ENCODE measurements around the gene LGALS9. TPM values are rescaled to one million over a fixed set of nuclear protein-coding genes. Genes with fewer than 3 reads are reported as not detected.
A peak's percentile ranks its signal among the peaks of the same experiment; 100 is the strongest.
"Not testable (repeated sequence)": the region's sequence is repeated elsewhere in the genome, so short reads cannot be mapped to it uniquely, and the experiment has no call there.

Gene LGALS9
- total RNA-seq, 2 donors from 2014 or later: 9.7 to 27.4 TPM

DNA sequence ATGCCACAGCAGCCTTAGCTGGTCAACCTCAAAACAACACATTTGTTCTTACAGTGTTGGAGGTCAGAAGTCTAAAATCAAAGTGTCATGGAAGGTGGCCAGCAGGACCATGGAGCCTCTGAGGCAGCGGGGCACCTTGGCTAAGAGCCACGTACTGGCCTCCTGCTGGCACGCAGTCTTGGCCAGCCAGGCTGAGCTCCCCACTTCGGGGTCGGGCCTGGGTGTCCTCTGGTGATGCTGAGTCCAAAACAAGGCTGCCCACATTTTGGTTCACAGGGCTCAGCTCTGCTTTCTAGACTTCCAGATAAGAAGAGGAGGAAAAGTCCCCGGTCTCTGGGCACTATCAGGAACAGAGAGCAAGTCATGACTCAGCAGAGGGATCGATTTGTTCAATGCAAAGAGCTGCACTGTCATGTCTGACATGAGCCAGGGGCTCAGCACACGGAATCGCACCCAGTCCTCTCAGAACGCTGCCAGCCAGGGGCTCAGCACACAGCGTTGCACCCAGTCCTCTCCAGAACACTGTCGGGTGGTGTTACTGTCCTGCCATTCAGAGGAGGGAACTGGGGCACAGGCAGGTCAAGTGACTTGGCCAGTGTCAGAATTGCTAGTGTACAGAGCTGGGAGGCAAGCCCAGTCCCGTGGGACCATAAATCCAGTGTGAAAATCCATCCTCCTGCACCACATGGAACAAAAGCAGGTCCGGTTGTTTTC, 2.5 kb downstream of the LGALS9 start:
- no peaks in the 10 kb centered on the region for H3K27me3 ChIP-seq
- H3K4me3 ChIP-seq: no peak overlapping the region
- H3K36me3 ChIP-seq: no peaks in the 10 kb centered on the region
- no peak for DNase-seq (ENCODE audit: low spot score)
- peaks cover 0 to 42% of the 10 kb centered on the region in 2 donors for H3K4me1 ChIP-seq
- TF ChIP-seq, protein P1, sequence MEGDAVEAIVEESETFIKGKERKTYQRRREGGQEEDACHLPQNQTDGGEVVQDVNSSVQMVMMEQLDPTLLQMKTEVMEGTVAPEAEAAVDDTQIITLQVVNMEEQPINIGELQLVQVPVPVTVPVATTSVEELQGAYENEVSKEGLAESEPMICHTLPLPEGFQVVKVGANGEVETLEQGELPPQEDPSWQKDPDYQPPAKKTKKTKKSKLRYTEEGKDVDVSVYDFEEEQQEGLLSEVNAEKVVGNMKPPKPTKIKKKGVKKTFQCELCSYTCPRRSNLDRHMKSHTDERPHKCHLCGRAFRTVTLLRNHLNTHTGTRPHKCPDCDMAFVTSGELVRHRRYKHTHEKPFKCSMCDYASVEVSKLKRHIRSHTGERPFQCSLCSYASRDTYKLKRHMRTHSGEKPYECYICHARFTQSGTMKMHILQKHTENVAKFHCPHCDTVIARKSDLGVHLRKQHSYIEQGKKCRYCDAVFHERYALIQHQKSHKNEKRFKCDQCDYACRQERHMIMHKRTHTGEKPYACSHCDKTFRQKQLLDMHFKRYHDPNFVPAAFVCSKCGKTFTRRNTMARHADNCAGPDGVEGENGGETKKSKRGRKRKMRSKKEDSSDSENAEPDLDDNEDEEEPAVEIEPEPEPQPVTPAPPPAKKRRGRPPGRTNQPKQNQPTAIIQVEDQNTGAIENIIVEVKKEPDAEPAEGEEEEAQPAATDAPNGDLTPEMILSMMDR (IDR thresholded peaks at IDR 0.05): no peak
- no peaks in the 10 kb centered on the region for H3K9me3 ChIP-seq
- H3K27ac ChIP-seq: peak overlapping the region; percentile 70 to 80

DNA sequence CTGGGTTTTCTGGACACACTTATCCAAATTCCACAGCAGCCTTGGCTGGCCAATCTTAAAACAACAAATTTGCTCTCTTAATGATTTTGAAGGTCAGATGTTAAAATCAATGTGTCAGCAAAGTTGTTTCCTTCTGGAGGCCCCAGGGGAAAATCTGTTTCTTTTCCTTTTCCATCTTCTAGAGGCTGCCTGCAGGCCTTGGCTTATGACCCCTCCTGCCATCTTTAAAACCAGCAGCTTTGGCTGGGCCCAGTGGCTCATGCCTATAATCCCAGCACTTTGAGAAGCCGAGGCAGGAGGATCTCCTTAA, 3.0 kb downstream of the LGALS9 start:
- H3K4me1 ChIP-seq: peaks cover 0 to 42% of the 10 kb centered on the region in 2 donors
- H3K9me3 ChIP-seq: no peaks in the 10 kb centered on the region
- DNase-seq (ENCODE audit: low spot score): no peak
- H3K27ac ChIP-seq: peak overlapping the region; percentile 70 to 80
- no peaks in the 10 kb centered on the region for H3K36me3 ChIP-seq
- no peaks in the 10 kb centered on the region for H3K27me3 ChIP-seq
- no peak overlapping the region for H3K4me3 ChIP-seq
- TF ChIP-seq, protein P1 (IDR thresholded peaks at IDR 0.05): no peak

DNA sequence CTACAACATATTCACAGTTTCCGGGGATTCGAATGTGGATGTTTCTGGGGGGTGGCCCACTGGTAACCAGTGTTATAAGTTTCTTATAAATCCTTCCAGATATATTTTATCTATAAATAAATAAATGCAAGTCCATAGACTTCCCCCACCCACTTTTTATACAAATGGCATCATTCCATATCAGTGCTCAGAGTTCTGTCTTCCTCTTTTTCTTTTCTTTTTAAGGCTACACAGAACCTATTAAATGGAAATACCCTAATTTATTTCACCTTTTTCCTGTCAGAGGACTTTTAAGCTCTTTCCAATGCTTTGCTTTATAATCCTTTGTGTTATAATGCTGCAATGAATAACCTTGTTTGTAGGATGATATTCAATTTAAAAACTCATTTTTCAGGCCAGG, 3.8 kb downstream of the LGALS9 start:
- TF ChIP-seq, protein P1 (IDR thresholded peaks at IDR 0.05): no peak
- H3K36me3 ChIP-seq: no peaks in the 10 kb centered on the region
- no peak overlapping the region for H3K4me3 ChIP-seq
- no peaks in the 10 kb centered on the region for H3K9me3 ChIP-seq
- no peaks in the 10 kb centered on the region for H3K27me3 ChIP-seq
- DNase-seq (ENCODE audit: low spot score): no peak
- H3K27ac ChIP-seq: peak overlapping the region in 1 of 2 donors; percentile 80
- peaks cover 0 to 42% of the 10 kb centered on the region in 2 donors for H3K4me1 ChIP-seq

DNA sequence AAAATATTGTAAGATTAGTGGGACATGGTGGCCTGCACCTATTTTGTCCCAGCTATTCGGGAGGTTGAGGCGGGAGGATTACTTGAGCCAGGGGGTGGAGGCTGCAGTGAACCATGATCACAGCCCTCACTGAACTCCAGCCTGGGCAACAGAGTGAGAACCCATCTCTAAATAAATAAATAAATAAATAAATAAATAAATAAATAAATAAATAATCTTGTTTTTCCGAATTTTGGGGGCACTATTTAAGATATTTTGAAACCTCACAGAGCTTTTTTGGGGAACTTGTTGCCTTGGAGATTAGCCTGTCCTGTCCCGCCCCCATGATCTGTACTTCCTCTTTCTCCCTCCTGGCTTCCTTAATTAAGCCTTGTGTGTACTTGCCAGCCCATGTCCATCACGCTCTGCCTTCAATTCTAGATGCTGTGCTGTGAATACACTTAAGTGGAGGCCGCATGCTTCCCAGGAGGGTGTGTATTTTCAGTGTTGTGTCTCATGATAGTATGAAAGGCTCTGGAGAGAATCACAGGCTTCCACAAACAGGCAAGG, 4.4 kb downstream of the LGALS9 start:
- peaks cover 0 to 42% of the 10 kb centered on the region in 2 donors for H3K4me1 ChIP-seq
- H3K27me3 ChIP-seq: no peaks in the 10 kb centered on the region
- TF ChIP-seq, protein P1 (IDR thresholded peaks at IDR 0.05): no peak
- no peaks in the 10 kb centered on the region for H3K9me3 ChIP-seq
- no peaks in the 10 kb centered on the region for H3K36me3 ChIP-seq
- no peak overlapping the region for H3K4me3 ChIP-seq
- no peak for DNase-seq (ENCODE audit: low spot score)
- no peak overlapping the region for H3K27ac ChIP-seq

DNA sequence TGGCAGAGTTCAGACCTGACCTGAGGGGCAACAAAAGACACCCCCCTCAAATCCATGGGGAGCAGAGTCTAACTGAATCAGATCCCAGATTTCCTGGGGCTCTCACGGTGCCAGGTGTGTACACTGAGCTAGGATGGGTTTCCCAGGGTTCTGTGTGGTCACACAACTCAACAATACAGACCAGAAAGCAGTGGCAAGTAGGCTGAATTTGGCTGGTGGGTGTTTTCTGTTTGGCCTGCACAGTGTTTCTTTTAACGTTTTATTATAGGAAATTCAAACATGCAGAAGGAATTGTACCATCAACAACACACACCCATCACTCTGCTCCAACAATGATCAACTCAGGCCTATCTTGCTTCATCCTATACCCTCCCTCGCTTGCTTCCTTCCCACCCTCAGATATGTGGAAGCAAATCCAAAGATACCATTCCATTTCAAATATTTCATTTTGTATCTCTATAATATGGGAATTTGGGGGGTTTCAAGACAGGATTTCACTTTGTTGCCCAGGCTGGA, 5.1 kb downstream of the LGALS9 start:
- not testable (repeated sequence) for H3K36me3 ChIP-seq; H3K27me3 ChIP-seq; H3K4me3 ChIP-seq; H3K27ac ChIP-seq; DNase-seq (ENCODE audit: low spot score); H3K9me3 ChIP-seq
- H3K4me1 ChIP-seq: peaks cover 0 to 39% of the 10 kb centered on the region in 2 donors

DNA sequence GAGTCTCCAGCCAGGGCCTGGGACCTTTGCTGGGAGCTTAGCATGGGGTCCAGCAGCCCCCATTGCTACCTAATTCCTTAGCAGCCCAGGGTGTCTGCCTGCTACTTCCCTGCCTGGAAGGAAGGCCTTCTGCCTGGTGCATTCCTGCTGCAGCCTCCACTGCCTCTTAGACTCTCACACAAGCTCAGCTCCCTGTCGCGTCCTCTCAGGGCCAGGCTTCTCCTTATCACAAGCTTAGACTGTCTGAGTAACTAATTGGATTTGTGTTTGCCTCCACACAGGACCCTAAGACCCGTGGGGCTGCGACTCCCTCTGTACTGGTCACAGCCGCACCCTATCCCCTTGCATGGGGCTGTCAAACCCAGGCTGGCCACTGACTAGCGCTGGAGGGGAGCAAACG, 6.8 kb downstream of the LGALS9 start:
- H3K27me3 ChIP-seq; H3K36me3 ChIP-seq; H3K4me3 ChIP-seq; H3K9me3 ChIP-seq; H3K27ac ChIP-seq; DNase-seq (ENCODE audit: low spot score): not testable (repeated sequence)
- H3K4me1 ChIP-seq: peaks cover 0 to 22% of the 10 kb centered on the region in 2 donors

DNA sequence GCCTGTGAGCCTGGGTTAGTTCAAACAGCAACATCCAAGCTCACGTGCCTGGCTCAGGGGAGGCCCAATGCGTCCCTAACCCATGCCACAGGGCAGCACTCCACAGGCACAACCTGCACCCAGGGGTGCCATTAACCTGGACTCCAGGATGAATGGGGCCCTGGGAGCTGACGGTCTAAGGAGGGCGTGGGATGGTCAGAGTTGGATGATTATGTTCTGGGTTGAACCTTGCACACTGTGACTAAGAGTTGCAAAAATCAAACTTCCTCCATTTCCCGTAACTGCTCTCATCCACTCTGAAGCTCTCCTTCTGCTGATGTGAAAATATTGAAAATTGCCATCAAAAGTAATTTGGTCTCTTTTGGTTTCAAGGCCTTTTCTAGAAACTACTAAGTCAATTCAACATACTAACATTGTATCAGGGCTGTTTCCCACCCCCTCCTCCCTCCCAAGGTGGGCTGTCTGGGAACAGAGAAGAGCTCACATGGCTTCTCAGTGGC, 7.5 kb downstream of the LGALS9 start:
- not testable (repeated sequence) for H3K4me3 ChIP-seq; H3K27ac ChIP-seq; H3K36me3 ChIP-seq; H3K9me3 ChIP-seq; DNase-seq (ENCODE audit: low spot score); H3K27me3 ChIP-seq
- peaks cover 0 to 15% of the 10 kb centered on the region in 2 donors for H3K4me1 ChIP-seq
